ENCODE measurements around the gene ASCL5. TPM values are rescaled to one million over a fixed set of nuclear protein-coding genes. Genes with fewer than 3 reads are reported as not detected.

The ASCL5 gene
- total RNA-seq, 1 donor from 2014 or later, result not detected

GRCh38 chr1:201114245-201115131 is 12.5 kb downstream of the ASCL5 start:
- intact Hi-C loops (cut with DNase I), result loop anchor here (2.0 kb wide), 1 partner anchor 142 kb away; no protein-coding TSS in a partner anchor
- DNase-seq, result peak; percentile 90
- ATAC-seq (ENCODE audit: poor library complexity), result peak; percentile 98

- DNase-seq (no peak), ATAC-seq (ENCODE audit: poor library complexity) (no peak)
- intact Hi-C loops (cut with DNase I), result loop anchor here (2.0 kb wide), 1 partner anchor 141 kb away; no protein-coding TSS in a partner anchor
Observed at GRCh38 chr1:201113451-201114244, 13.3 kb downstream of the ASCL5 start.

GRCh38 chr1:201112926-201113325 is 14.1 kb downstream of the ASCL5 start:
- no peak for ATAC-seq (ENCODE audit: poor library complexity)
- intact Hi-C loops (cut with DNase I), result no loop called here

GRCh38 chr1:201112173-201112731 is 14.7 kb downstream of the ASCL5 start, which contains the start of gene CACNA1S:
CACNA1S (minus strand) TSS chr1:201112426; CDS start chr1:201112339, 87 bp downstream.
- DNase-seq (no peak), ATAC-seq (ENCODE audit: poor library complexity) (no peak)
- intact Hi-C loops (cut with DNase I), result no loop called here

More at GRCh38 chr1:201112926-201113325, 14.1 kb downstream of the ASCL5 start:
- no peak for DNase-seq

GRCh38 chr1:201111672-201112071 is 15.3 kb downstream of the ASCL5 start:
- intact Hi-C loops (cut with DNase I), result no loop called here
- DNase-seq, result no peak
- ATAC-seq (ENCODE audit: poor library complexity), result no peak

GRCh38 chr1:201111156-201111555 is 15.8 kb downstream of the ASCL5 start:
- intact Hi-C loops (cut with DNase I), result no loop called here
- DNase-seq, result no peak
- ATAC-seq (ENCODE audit: poor library complexity), result no peak

- ATAC-seq (ENCODE audit: poor library complexity), result no peak
- DNase-seq, result no peak
- intact Hi-C loops (cut with DNase I), result no loop called here
Observed at GRCh38 chr1:201110616-201111015, 16.4 kb downstream of the ASCL5 start.

- intact Hi-C loops (cut with DNase I), result no loop called here
- DNase-seq, result no peak
- ATAC-seq (ENCODE audit: poor library complexity), result no peak
Observed at GRCh38 chr1:201110138-201110537, 16.8 kb downstream of the ASCL5 start.

- intact Hi-C loops (cut with DNase I), result no loop called here
- DNase-seq (no peak), ATAC-seq (ENCODE audit: poor library complexity) (no peak)
Observed at GRCh38 chr1:201109651-201110050, 17.3 kb downstream of the ASCL5 start.

GRCh38 chr1:201108614-201109013 is 18.4 kb downstream of the ASCL5 start:
- intact Hi-C loops (cut with DNase I), result no loop called here
- DNase-seq, result no peak
- no peak for ATAC-seq (ENCODE audit: poor library complexity)

- intact Hi-C loops (cut with DNase I), result no loop called here
Observed at GRCh38 chr1:201105688-201106087, 21.3 kb downstream of the ASCL5 start.

GRCh38 chr1:201104141-201104540 is 22.8 kb downstream of the ASCL5 start:
- no peak for DNase-seq
- intact Hi-C loops (cut with DNase I), result no loop called here
- ATAC-seq (ENCODE audit: poor library complexity), result no peak

More at GRCh38 chr1:201105688-201106087, 21.3 kb downstream of the ASCL5 start:
- DNase-seq, result no peak
- ATAC-seq (ENCODE audit: poor library complexity), result no peak

GRCh38 chr1:201103666-201104065 is 23.3 kb downstream of the ASCL5 start:
- intact Hi-C loops (cut with DNase I), result no loop called here
- DNase-seq, result no peak
- ATAC-seq (ENCODE audit: poor library complexity), result no peak

GRCh38 chr1:201100169-201100930 is 26.6 kb downstream of the ASCL5 start:
- ATAC-seq (ENCODE audit: poor library complexity), result no peak
- intact Hi-C loops (cut with DNase I), result no loop called here
- DNase-seq, result no peak

- no peak for DNase-seq
- intact Hi-C loops (cut with DNase I), result no loop called here
- ATAC-seq (ENCODE audit: poor library complexity), result no peak
Observed at GRCh38 chr1:201098992-201099677, 27.8 kb downstream of the ASCL5 start.

- intact Hi-C loops (cut with DNase I), result no loop called here
- ATAC-seq (ENCODE audit: poor library complexity) (no peak), DNase-seq (no peak)
Observed at GRCh38 chr1:201096977-201097856, 29.8 kb downstream of the ASCL5 start.

- no peak for ATAC-seq (ENCODE audit: poor library complexity)
- intact Hi-C loops (cut with DNase I), result no loop called here
- no peak for DNase-seq
Observed at GRCh38 chr1:201096041-201096461, 30.9 kb downstream of the ASCL5 start.
